ENCODE measurements around the gene CIB4.
"Not testable (repeated sequence)": the region's sequence is repeated elsewhere in the genome, so short reads cannot be mapped to it uniquely, and the experiment has no call there.

Gene CIB4

GRCh38 chr2:26655611-26656195, 14.5 kb upstream of the CIB4 start:
- no peak for DNase-seq (ENCODE audit: low read depth)
- H3K4me3 ChIP-seq (ENCODE audit: low read depth, low read length), result no peak overlapping the region
- TF ChIP-seq CTCF (IDR thresholded peaks at IDR 0.05; ENCODE audit: control insufficient read depth, extremely low read depth, insufficient read depth), result no peak

- DNase-seq (ENCODE audit: low read depth); H3K4me3 ChIP-seq (ENCODE audit: low read depth, low read length): not testable (repeated sequence)
Observed at GRCh38 chr2:26655120-26655519, 14.0 kb upstream of the CIB4 start.

- TF ChIP-seq CTCF (IDR thresholded peaks at IDR 0.05; ENCODE audit: control insufficient read depth, extremely low read depth, insufficient read depth), result no peak
- H3K4me3 ChIP-seq (ENCODE audit: low read depth, low read length), result no peak overlapping the region
- no peak for DNase-seq (ENCODE audit: low read depth)
Observed at GRCh38 chr2:26654061-26654340, 12.8 kb upstream of the CIB4 start.

- H3K4me3 ChIP-seq (ENCODE audit: low read depth, low read length), result no peak overlapping the region
- no peak for TF ChIP-seq CTCF (IDR thresholded peaks at IDR 0.05; ENCODE audit: control insufficient read depth, extremely low read depth, insufficient read depth)
- no peak for DNase-seq (ENCODE audit: low read depth)
Observed at GRCh38 chr2:26653207-26654060, 12.3 kb upstream of the CIB4 start.

GRCh38 chr2:26652361-26653041, 11.3 kb upstream of the CIB4 start:
- H3K4me3 ChIP-seq (ENCODE audit: low read depth, low read length), result no peak overlapping the region
- no peak for DNase-seq (ENCODE audit: low read depth)

GRCh38 chr2:26651799-26652198, 10.6 kb upstream of the CIB4 start:
- no peak for DNase-seq (ENCODE audit: low read depth)
- no peak overlapping the region for H3K4me3 ChIP-seq (ENCODE audit: low read depth, low read length)
- no peak for TF ChIP-seq CTCF (IDR thresholded peaks at IDR 0.05; ENCODE audit: control insufficient read depth, extremely low read depth, insufficient read depth)

More at GRCh38 chr2:26652361-26653041, 11.3 kb upstream of the CIB4 start:
- no peak for TF ChIP-seq CTCF (IDR thresholded peaks at IDR 0.05; ENCODE audit: control insufficient read depth, extremely low read depth, insufficient read depth)

- no peak overlapping the region for H3K4me3 ChIP-seq (ENCODE audit: low read depth, low read length)
- no peak for TF ChIP-seq CTCF (IDR thresholded peaks at IDR 0.05; ENCODE audit: control insufficient read depth, extremely low read depth, insufficient read depth)
- DNase-seq (ENCODE audit: low read depth), result no peak
Observed at GRCh38 chr2:26651470-26651771, 10.3 kb upstream of the CIB4 start.

All from LNCaP clone FGC (cell line).